K562 (cell line): ENCODE results near the gene ICE2. TPM values are rescaled to one million over a fixed set of nuclear protein-coding genes. Genes with fewer than 3 reads are reported as not detected.
A peak's percentile ranks its signal among the peaks of the same experiment; 100 is the strongest.

Experiments
- CCNT2 ChIP-seq: IDR thresholded peaks from 2 replicates; pipeline ENCODE4 v1.6.1; 2011; ENCODE audit warnings: borderline replicate concordance, low read depth, mild to moderate bottlenecking, moderate library complexity, mixed read lengths, low read length; ENCODE audit not compliant: insufficient read length; ENCODE audit errors: extremely low read depth
- CEBPB ChIP-seq: fragments of 450-650 bp; IDR thresholded peaks from 2 replicates; pipeline ENCODE4 v1.6.1; 2016; ENCODE audit warnings: missing genetic modification characterization, missing compliant biosample characterization
- CTBP1 ChIP-seq: fragments of 450-650 bp; IDR thresholded peaks from 2 replicates; pipeline ENCODE4 v1.6.1; 2016; ENCODE audit warnings: borderline replicate concordance
- DMBX1 ChIP-seq: fragments of 250-450 bp; sonication (Bioruptor Pico); IDR thresholded peaks from 2 replicates; pipeline ENCODE4 v1.8.0; 2022; ENCODE audit warnings: inconsistent platforms, mild to moderate bottlenecking, moderate library complexity, borderline replicate concordance
- EP300 ChIP-seq: IDR thresholded peaks from 2 replicates; pipeline ENCODE4 v1.6.1; 2012; ENCODE audit warnings: low read length, improper control_type of control experiment
- HDAC1 ChIP-seq, 2 experiments: fragments of 450-650 bp; IDR thresholded peaks; 2 replicates each; pipeline ENCODE4 v1.6.1; 2016 to 2017; ENCODE audit warnings: inconsistent platforms in 1 of 2, mild to moderate bottlenecking in 1 of 2, moderate library complexity in 1 of 2
- JUND ChIP-seq, 2 experiments: IDR thresholded peaks; 2 replicates in 1 of 2; 3 replicates in 1 of 2; pipeline ENCODE4 v1.6.1; 2011; ENCODE audit warnings: borderline replicate concordance in 2 of 2, low read depth in 2 of 2, low read length in 2 of 2, improper control_type of control experiment in 1 of 2, missing biosample characterization in 1 of 2, missing genetic modification characterization in 1 of 2, missing genetic modification reagents in 1 of 2
- KLF16 ChIP-seq: IDR thresholded peaks from 2 replicates; pipeline ENCODE4 v1.6.1; 2016; ENCODE audit warnings: antibody characterized with exemption
- LARP7 ChIP-seq: fragments of 450-650 bp; IDR thresholded peaks from 2 replicates; pipeline ENCODE4 v1.6.1; 2016
- MEIS2 ChIP-seq: fragments of 450-650 bp; IDR thresholded peaks from 2 replicates; pipeline ENCODE4 v1.6.1; 2014; ENCODE audit warnings: mild to moderate bottlenecking; ENCODE audit not compliant: partially characterized antibody
- MTA2 ChIP-seq: fragments of 450-650 bp; IDR thresholded peaks from 2 replicates; pipeline ENCODE4 v1.6.1; 2016; ENCODE audit warnings: low read depth
- MTA3 ChIP-seq: fragments of 450-650 bp; formaldehyde crosslinking; IDR thresholded peaks from 2 replicates; pipeline ENCODE4 v1.6.1; 2017; ENCODE audit warnings: mild to moderate bottlenecking, borderline replicate concordance
- PKNOX1 ChIP-seq: fragments of 450-650 bp; IDR thresholded peaks from 2 replicates; pipeline ENCODE4 v1.6.1; 2016
- SMARCA5 ChIP-seq: fragments of 450-650 bp; IDR thresholded peaks from 2 replicates; pipeline ENCODE4 v1.6.1; 2016
- SRSF9 ChIP-seq: fragments of 200-400 bp; formaldehyde crosslinking; IDR thresholded peaks from 2 replicates; pipeline ENCODE4 v1.6.1; 2017; ENCODE audit warnings: low read depth, low read length, borderline replicate concordance
- ZBTB12 ChIP-seq: fragments of 250-450 bp; sonication (Bioruptor Pico); IDR thresholded peaks from 2 replicates; pipeline ENCODE4 v1.4.0; 2020
- ZFP36 ChIP-seq: fragments of 150-350 bp; IDR thresholded peaks from 2 replicates; pipeline ENCODE4 v1.6.1; 2018; ENCODE audit warnings: low read length, low read depth; ENCODE audit not compliant: partially characterized antibody
- ZNF143 ChIP-seq: sonication (generic); formaldehyde crosslinking; IDR thresholded peaks from 2 replicates; pipeline ENCODE4 v1.9.0; 2022; ENCODE audit warnings: mild to moderate bottlenecking, missing genetic modification reagents
- ZNF165 ChIP-seq: fragments of 250-450 bp; sonication (Bioruptor Pico); IDR thresholded peaks from 2 replicates; pipeline ENCODE4 v1.4.0; 2020; ENCODE audit warnings: borderline replicate concordance
- ZNF444 ChIP-seq: fragments of 250-450 bp; sonication (Bioruptor Pico); IDR thresholded peaks from 2 replicates; pipeline ENCODE4 v1.4.0; 2020; ENCODE audit warnings: mild to moderate bottlenecking, moderate library complexity
- ZNF592 ChIP-seq: fragments of 450-650 bp; IDR thresholded peaks from 2 replicates; pipeline ENCODE4 v1.6.1; 2017; ENCODE audit warnings: antibody characterized with exemption, mild to moderate bottlenecking
- ZNF695 ChIP-seq: fragments of 450-650 bp; formaldehyde crosslinking; IDR thresholded peaks from 2 replicates; pipeline ENCODE4 v1.4.0; 2020; ENCODE audit warnings: mild to moderate bottlenecking, moderate library complexity
- polyA plus RNA-seq, 8 experiments: library from polyadenylated mRNA; depleted of rRNA in 4 of 8; stranded (reverse) in 5 of 8; unstranded in 3 of 8; fragments of >200 nt; fragmentation: Nextera tagmentation in 2 of 8; fragmentation: Illumina TruSeq in 1 of 8; extraction: Ambion mirVana in 2 of 8; extraction: Trizol in 1 of 8; gene quantifications; 2 replicates each; pipeline versions ENCODE4 v1.2.1 to v1.2.3, GENCODE V29; 2011 to 2014; ENCODE audit warnings: inconsistent platforms in 1 of 8, missing spikeins in 1 of 8
- total RNA-seq, 7 experiments: library from RNA; depleted of rRNA in 6 of 7; stranded (reverse); fragments of >200 nt in 6 of 7; fragmentation: Illumina TruSeq in 2 of 7; extraction: Trizol in 2 of 7; gene quantifications; 2 replicates each; pipeline versions ENCODE4 v1.2.1 to v1.2.3, GENCODE V29; 2011 to 2021; ENCODE audit warnings: low replicate concordance in 1 of 7

Gene ICE2
- total and polyA plus RNA-seq, 9 of the 15 experiments (the other 6 are each of a cell fraction or from before 2014, with no cell fraction given), result 21.8 to 87.9 (median 58.1) TPM

GRCh38 chr15:60417112-60417511 is 61.8 kb downstream of the ICE2 start (continued):
- TF ChIP-seq ZBTB12 (no peak), LARP7 (no peak), MEIS2 (peak; percentile 73), CCNT2 (peak; percentile 35), CEBPB (no peak), SRSF9 (no peak), JUND (IDR thresholded peaks at IDR 0.05; ENCODE audit: borderline replicate concordance, low read depth, low read length) (peak; percentile 19; the same call in 1 of the 2 replicates), JUND (tag; IDR thresholded peaks at IDR 0.05; ENCODE audit: borderline replicate concordance, low read depth, low read length) (no peak; the same call in 2 of the 3 replicates), HDAC1 (IDR thresholded peaks at IDR 0.05) (0 out of 4 replicates have a peak, but pooled peaks of 1 of the 2 experiments have one; percentile 37), KLF16 (no peak), SMARCA5 (no peak), PKNOX1 (peak; percentile 47), EP300 (peak; percentile 34), ZNF444 (CRISPR knock-in tag) (no peak), CTBP1 (peak; percentile 57; the same call in 1 of the 2 replicates), ZFP36 (no peak), ZNF592 (no peak), ZNF143 (CRISPR knock-in tag) (no peak), MTA2 (peak; percentile 65), MTA3 (0 out of 2 replicates have a peak, but pooled peaks have one; percentile 33), ZNF165 (no peak), ZNF695 (no peak), DMBX1 (CRISPR knock-in tag) (no peak)
